NB4 (cell line): Measurements from ENCODE around the gene APEH.
"Not testable (repeated sequence)": the region's sequence is repeated elsewhere in the genome, so short reads cannot be mapped to it uniquely, and the experiment has no call there.

Source experiments
- DNase-seq: peaks from one replicate; pipeline ENCODE4 v3.0.0; 2010; ENCODE audit warnings: low read depth
- H3K4me3 ChIP-seq: one replicate; pipeline ENCODE4 v1.5.1; 2011; ENCODE audit warnings: mild to moderate bottlenecking, low read depth, low read length, moderate library complexity
- MAX ChIP-seq: IDR thresholded peaks from 2 replicates; pipeline ENCODE4 v1.6.1; 2011; ENCODE audit warnings: low read depth, low read length
- MYC ChIP-seq: IDR thresholded peaks from 2 replicates; pipeline ENCODE4 v1.6.1; 2011; ENCODE audit warnings: low read depth, low read length
- POLR2A ChIP-seq: IDR thresholded peaks from 2 replicates; pipeline ENCODE4 v1.6.1; 2011; ENCODE audit warnings: mild to moderate bottlenecking; ENCODE audit not compliant: insufficient read length; ENCODE audit errors: extremely low read depth
- TF ChIP-seq, protein P1 (sequence below): IDR thresholded peaks from one replicate; pipeline ENCODE4 v1.5.1; 2012; ENCODE audit warnings: low read depth, low read length

The APEH gene

DNA sequence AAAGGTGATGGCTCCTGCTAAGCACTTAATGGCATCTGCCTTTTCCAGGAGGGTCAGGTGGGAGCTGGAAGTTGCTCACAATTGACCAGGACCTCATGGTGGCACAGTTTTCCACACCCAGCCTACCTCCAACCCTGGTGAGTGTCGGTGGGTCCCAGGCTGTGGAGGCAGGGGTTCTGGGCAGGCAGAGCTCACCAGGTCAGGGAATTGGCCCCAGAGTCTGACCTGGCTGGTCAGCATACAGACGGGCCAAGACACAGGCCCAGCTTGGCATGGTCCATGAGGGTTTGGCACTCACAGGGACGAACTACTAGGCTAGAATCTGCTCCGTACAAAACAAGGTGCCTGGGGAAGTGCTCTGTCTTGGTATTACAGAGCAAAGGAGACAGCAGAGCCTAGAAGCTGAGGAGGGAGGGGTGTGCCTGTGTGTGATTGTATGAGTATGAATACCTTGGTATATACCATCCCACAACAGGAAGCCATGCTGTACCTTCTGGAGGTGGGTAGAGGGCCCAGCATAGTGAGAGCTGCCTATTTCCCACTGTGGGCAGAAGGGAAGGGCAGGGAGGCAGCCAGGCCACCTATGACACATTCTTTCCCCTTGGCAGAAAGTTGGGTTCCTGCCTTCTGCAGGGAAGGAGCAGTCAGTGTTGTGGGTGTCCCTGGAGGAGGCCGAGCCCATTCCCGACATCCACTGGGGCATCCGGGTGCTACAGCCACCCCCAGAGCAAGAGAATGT, 6.5 kb downstream of the APEH start:
- TF ChIP-seq MAX: no peak
- TF ChIP-seq MYC: no peak
- TF ChIP-seq, protein P1, sequence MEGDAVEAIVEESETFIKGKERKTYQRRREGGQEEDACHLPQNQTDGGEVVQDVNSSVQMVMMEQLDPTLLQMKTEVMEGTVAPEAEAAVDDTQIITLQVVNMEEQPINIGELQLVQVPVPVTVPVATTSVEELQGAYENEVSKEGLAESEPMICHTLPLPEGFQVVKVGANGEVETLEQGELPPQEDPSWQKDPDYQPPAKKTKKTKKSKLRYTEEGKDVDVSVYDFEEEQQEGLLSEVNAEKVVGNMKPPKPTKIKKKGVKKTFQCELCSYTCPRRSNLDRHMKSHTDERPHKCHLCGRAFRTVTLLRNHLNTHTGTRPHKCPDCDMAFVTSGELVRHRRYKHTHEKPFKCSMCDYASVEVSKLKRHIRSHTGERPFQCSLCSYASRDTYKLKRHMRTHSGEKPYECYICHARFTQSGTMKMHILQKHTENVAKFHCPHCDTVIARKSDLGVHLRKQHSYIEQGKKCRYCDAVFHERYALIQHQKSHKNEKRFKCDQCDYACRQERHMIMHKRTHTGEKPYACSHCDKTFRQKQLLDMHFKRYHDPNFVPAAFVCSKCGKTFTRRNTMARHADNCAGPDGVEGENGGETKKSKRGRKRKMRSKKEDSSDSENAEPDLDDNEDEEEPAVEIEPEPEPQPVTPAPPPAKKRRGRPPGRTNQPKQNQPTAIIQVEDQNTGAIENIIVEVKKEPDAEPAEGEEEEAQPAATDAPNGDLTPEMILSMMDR: no peak
- no peak for TF ChIP-seq POLR2A
- H3K4me3 ChIP-seq: no peak overlapping the region
- DNase-seq: no peak

DNA sequence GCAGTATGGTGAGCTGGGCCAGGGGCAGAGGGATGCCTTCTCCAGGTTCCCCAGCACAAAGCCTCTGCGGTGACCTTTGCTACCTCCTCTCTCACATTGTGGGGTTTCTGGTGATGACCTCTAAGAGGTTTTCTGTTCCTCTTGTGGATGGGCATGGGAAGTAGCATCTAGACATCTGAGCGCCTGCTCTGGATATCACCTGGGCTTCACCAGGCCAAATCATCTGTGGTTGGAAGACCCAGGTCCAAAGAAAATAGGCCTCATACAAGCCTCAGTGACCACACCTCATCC, 7.0 kb downstream of the APEH start:
- DNase-seq: no peak
- no peak overlapping the region for H3K4me3 ChIP-seq
- TF ChIP-seq POLR2A: no peak
- no peak for TF ChIP-seq MYC
- TF ChIP-seq, protein P1: no peak
- no peak for TF ChIP-seq MAX

GRCh38 chr3:49681543-49681942, 7.4 kb downstream of the APEH start:
- TF ChIP-seq MAX (no peak), MYC (no peak), POLR2A (no peak)
- TF ChIP-seq, protein P1: no peak
- no peak for DNase-seq
- no peak overlapping the region for H3K4me3 ChIP-seq

DNA sequence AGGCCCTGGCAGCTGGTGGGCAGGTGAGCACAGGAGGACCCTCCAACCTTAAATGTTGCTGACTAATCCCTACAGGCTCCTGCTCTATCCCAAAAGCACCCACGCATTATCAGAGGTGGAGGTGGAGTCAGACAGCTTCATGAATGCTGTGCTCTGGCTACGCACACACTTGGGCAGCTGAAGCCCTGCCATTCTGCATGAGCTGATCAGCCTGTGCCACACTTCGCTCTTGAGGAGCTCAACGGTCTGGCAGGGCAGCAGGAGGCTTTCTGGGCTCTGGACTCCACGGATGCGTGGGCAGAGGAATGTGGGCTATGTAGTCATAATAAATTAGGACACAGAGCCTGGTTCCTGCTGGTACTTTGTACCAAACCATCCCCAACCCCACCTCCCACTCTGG, 9.0 kb downstream of the APEH start:
- TF ChIP-seq MAX (no peak), MYC (no peak), POLR2A (no peak)
- TF ChIP-seq, protein P1: no peak
- no peak overlapping the region for H3K4me3 ChIP-seq

DNA sequence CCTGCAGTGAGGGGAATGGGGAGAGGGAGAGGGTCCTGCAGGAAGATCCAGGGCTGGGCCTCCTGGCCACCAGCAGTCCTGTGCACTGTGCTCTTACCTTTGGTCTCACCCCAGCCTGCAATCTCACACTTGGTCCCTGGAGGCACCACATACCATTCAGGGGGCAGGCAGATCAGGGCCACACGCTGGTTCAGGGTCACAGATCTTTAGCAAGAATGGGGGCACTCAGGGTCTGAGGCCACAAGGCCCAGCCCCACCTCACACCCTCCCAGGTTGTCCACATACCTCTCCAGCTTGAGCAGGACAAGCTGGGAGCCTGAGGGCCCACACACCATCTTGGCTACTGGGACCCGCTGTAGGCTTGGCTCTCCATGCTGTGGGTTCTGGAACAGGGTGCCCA, 10.3 kb downstream of the APEH start:
- not testable (repeated sequence) for DNase-seq, H3K4me3 ChIP-seq

More for the DNA sequence above, 9.0 kb downstream of the APEH start:
- DNase-seq: no peak

- DNase-seq, H3K4me3 ChIP-seq: not testable (repeated sequence)
These were observed 11.0 kb downstream of the APEH start for GRCh38 chr3:49685103-49685502.

DNA sequence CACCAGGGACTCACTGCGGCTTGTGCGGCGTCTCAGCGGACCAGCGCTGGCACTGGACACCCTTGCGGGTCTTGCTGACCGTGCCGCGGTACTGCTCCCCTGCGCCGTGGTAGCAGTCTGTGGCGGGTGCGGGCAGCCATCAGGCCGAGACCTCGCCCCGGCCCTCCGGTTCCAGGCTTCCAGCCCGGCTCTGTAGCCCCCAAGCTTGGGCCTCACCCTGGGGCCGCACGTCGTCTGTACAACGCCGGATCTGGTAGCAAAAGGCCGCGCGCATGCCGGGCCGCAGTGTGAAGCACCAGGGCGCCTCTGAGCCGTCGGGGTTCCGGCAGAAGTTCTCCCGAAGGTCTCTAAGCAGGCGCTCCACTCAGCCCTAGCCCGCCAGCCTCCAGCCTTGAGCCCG, 11.7 kb downstream of the APEH start:
- DNase-seq, H3K4me3 ChIP-seq: not testable (repeated sequence)

GRCh38 chr3:49686346-49686745, 12.2 kb downstream of the APEH start:
- DNase-seq, H3K4me3 ChIP-seq: not testable (repeated sequence)

DNA sequence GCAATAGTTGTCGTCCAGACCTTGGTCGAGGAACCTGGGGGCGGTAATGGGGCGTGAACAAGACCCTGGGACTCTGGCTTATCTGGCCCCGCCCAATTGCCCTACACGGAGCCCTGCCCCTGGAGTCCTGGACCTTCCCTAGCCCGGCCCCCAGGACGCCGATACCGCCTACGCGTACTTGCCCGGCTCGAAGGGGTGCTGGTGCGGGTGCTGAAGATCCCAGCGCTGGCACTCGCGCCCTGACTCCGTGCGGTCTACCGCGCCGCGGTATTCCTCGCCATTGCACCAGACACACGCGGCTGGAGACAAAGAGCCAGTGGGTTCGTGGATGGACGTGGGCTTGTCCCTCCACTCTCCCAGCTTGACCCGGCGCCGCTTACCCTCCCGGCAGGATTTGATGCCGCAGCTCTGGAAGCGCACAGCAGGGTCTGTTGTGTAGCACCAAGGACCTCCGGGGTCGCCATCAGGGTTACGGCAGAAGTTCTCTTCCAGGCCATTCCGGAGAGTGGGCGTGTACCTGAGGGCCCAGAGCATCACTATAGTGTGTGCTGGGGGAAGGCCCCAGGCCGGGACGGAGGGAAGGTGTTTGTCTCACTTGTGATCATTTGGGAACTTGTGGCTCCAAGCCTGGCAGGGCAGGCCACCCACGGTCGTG, 12.7 kb downstream of the APEH start:
- not testable (repeated sequence) for DNase-seq, H3K4me3 ChIP-seq

GRCh38 chr3:49687424-49687795, 13.3 kb downstream of the APEH start:
- not testable (repeated sequence) for DNase-seq, H3K4me3 ChIP-seq
